Measurements from ENCODE around the gene DIP2C.

DNA sequence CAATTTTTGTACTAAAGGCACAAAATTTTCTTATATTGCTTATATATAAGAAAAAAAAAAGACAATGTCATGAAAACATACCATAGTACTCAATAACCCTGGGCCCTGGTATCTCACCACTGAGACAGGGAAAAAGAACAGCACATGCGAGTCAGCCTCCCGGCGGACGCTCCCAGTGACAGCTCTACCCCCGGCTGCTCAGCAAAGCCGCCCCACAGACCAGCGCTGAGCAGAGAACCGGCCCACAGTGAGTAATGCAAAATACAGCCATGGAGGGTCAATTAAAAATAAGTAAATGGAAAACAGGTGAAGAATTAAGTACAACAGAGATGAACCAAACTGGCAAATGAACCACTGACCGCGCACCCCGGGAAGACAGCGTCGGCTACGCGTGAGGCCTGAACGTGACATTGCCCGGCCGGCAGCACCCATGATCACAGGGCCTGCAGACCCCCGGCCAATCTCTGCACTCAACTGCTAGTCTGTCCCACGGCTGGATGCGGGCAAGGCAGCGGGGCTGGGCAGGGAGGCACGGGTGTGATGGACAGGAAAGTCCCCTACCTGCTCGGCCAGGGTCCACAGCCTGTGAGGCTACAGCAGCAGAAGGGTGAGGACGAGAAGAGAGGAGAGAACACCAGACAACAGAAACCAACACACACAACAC, 378.4 kb downstream of the DIP2C start:
- no peak for TF ChIP-seq ESRRA (CRISPR knock-in tag; IDR thresholded peaks at IDR 0.05; ENCODE audit: borderline replicate concordance)
- TF ChIP-seq CTCF (IDR thresholded peaks at IDR 0.05) = no peak
- TF ChIP-seq ZNF317 (CRISPR knock-in tag; IDR thresholded peaks at IDR 0.05; ENCODE audit: borderline replicate concordance, low read depth) = no peak
- TF ChIP-seq, protein P1, sequence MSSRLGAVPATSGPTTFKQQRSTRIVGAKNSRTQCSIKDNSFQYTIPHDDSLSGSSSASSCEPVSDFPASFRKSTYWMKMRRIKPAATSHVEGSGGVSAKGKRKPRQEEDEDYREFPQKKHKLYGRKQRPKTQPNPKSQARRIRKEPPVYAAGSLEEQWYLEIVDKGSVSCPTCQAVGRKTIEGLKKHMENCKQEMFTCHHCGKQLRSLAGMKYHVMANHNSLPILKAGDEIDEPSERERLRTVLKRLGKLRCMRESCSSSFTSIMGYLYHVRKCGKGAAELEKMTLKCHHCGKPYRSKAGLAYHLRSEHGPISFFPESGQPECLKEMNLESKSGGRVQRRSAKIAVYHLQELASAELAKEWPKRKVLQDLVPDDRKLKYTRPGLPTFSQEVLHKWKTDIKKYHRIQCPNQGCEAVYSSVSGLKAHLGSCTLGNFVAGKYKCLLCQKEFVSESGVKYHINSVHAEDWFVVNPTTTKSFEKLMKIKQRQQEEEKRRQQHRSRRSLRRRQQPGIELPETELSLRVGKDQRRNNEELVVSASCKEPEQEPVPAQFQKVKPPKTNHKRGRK (CRISPR knock-in tag; IDR thresholded peaks at IDR 0.05; ENCODE audit: borderline replicate concordance) = no peak
- no peak for TF ChIP-seq JUN (CRISPR knock-in tag; IDR thresholded peaks at IDR 0.05)
- TF ChIP-seq USF2 (CRISPR knock-in tag; IDR thresholded peaks at IDR 0.05) = no peak
- no peak for TF ChIP-seq NFATC4 (CRISPR knock-in tag; IDR thresholded peaks at IDR 0.05)
- no peak for TF ChIP-seq SP1 (CRISPR knock-in tag; conservative IDR thresholded peaks at IDR 0.05)
- no peak for TF ChIP-seq TCF7 (CRISPR knock-in tag; IDR thresholded peaks at IDR 0.05; ENCODE audit: low read depth)
- TF ChIP-seq GABPB1 (CRISPR knock-in tag; IDR thresholded peaks at IDR 0.05) = no peak
- no peak for TF ChIP-seq NR1H2 (CRISPR knock-in tag; IDR thresholded peaks at IDR 0.05)
- no peak for TF ChIP-seq ZNF425 (CRISPR knock-in tag; conservative IDR thresholded peaks at IDR 0.05)
- no peak for TF ChIP-seq CREM (CRISPR knock-in tag; IDR thresholded peaks at IDR 0.05)

Data from WTC11 (cell line).